ENCODE data around the gene MAPK8IP2. TPM values are rescaled to one million over a fixed set of nuclear protein-coding genes. Genes with fewer than 3 reads are reported as not detected.

Gene MAPK8IP2
- total RNA-seq, 4 donors from 2014 or later: 1.3 to 2.9 (median 1.7) TPM

DNA sequence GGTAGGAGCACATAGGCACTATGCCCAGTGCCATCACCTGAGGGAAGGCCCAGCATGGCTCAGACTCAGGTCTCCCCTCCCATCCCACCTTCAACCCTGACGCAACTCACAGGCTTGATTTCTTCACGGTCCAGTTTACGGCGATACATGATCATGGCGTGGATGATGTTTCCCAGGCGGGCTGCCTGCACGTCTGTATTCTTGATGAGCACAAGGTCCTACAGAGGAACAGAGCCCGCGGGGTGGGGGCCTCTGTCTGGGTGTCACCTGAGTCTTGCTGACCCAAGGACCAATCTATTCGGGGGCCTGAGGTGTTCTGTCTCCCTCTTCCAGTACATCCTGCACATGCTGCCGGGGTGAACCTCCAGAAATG, 26.2 kb upstream of the MAPK8IP2 start:
- TF ChIP-seq POLR2A (IDR thresholded peaks at IDR 0.05): no peak
- TF ChIP-seq CTCF (IDR thresholded peaks at IDR 0.05): no peak
- 78 to 84% methylated on average over 6 to 10 of the region's 11 CpGs for WGBS, 2 donors
- Histone ChIP-seq H3K4me1 (peaks cover 3 to 15% (median 8%) of the 10 kb centered on the region in 3 donors), H3K9me3 (no peaks in the 10 kb centered on the region), H3K27ac (no peak overlapping the region), H3K4me3 (no peak overlapping the region), H3K27me3 (no peaks in the 10 kb centered on the region), H3K36me3 (peaks cover 6 to 74% (median 6%) of the 10 kb centered on the region in 3 donors)
- intact Hi-C loops (cut with DNase I): no loop called here
- no peak for DNase-seq

DNA sequence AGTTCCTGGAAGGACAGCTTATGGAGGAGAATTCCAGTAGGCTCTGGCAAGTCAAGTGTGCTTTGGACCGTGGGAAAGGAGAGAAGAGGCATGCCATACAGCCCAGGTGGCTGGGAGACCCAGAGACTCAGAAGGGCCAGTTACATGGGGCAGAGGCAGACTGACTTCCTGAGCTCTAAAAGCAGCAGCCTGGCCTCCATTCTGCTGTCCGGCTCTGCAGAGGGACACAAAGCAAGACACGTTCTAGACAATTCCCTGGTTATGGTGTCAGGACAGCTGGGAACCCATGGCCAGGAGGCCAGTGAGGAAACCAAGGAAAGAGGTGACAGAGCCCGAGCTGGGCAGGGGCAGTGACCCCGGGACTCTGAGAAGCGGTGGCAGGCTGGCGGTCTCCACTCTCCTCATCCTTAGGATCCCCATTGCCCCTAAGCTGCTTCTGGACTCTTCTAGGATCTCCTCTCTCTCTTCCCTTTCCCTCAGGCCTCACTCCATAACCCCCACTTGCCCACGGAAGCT, 25.1 kb upstream of the MAPK8IP2 start:
- TF ChIP-seq CTCF (IDR thresholded peaks at IDR 0.05): no peak
- TF ChIP-seq POLR2A (IDR thresholded peaks at IDR 0.05): no peak
- no peak for DNase-seq
- peaks cover 3 to 17% (median 8%) of the 10 kb centered on the region in 3 donors for H3K4me1 ChIP-seq

GRCh38 chr22:50576070-50576469, 24.5 kb upstream of the MAPK8IP2 start:
- no peak for DNase-seq
- H3K27ac ChIP-seq: no peak overlapping the region
- H3K4me3 ChIP-seq: no peak overlapping the region
- no peaks in the 10 kb centered on the region for H3K9me3 ChIP-seq
- H3K4me1 ChIP-seq: peaks cover 4 to 19% (median 8%) of the 10 kb centered on the region in 3 donors
- peaks cover 0 to 74% (median 3%) of the 10 kb centered on the region in 3 donors for H3K36me3 ChIP-seq
- intact Hi-C loops (cut with DNase I): no loop called here
- TF ChIP-seq POLR2A (IDR thresholded peaks at IDR 0.05) (no peak), CTCF (IDR thresholded peaks at IDR 0.05) (peak in 3 of 6 experiments; percentile 5 to 21 (median 9))
- 68 to 72% methylated on average over 4 to 5 of the region's 5 CpGs for WGBS, 2 donors
- H3K27me3 ChIP-seq: no peaks in the 10 kb centered on the region

More for the DNA sequence above, 25.1 kb upstream of the MAPK8IP2 start:
- Histone ChIP-seq H3K36me3 (peaks cover 0 to 74% (median 5%) of the 10 kb centered on the region in 3 donors), H3K27me3 (no peaks in the 10 kb centered on the region), H3K9me3 (no peaks in the 10 kb centered on the region), H3K4me3 (no peak overlapping the region), H3K27ac (no peak overlapping the region)
- intact Hi-C loops (cut with DNase I): no loop called here
- WGBS, 2 donors: 89 to 96% methylated on average over 7 of the region's 8 CpGs

DNA sequence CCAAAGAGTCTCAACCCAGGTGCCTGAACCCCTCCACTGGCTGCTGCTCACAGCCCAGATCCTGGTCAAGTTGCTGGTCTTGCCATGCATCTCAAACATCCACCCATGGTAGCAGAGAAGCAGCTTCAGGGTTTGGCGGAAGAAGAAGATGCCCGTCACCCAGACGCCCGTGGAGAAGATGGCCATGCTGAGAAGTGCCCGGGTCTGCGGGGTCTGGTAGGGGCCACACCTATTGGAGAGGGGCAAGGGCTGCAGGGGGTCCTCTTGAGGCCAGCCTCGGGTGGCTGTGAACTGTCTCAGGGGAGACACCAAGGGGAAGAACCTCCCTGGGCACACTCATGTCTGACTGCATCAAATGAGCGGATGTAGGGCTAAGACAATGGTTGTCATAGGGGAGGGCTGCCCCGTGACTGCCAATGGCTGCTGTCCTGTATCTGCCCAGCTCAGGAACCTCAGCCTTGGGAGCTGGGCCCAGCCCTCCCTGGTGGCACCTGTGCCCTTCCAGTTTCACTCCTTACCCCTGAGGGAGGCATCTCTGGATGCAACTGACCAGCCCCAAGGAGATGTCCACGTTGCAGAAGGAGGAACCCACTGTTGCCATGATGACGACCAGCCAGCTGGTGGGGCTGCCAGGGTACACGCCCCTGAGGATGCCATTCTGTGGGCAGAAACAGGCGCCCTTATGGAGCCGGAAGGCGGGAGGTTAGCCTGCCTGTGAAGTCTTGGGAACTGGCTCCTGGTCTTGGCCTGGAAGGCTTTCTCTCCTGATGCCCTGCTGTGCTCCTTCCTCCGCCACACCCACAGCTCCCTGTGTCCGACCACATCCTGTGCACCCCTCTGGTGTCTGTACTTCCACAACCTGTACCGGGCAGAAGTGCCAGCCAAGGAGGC, 23.5 kb upstream of the MAPK8IP2 start:
- Histone ChIP-seq H3K36me3 (peaks cover 0 to 67% (median 6%) of the 10 kb centered on the region in 3 donors), H3K9me3 (no peaks in the 10 kb centered on the region), H3K4me3 (no peak overlapping the region), H3K4me1 (peaks cover 13 to 29% (median 17%) of the 10 kb centered on the region in 3 donors), H3K27ac (no peak overlapping the region), H3K27me3 (no peaks in the 10 kb centered on the region)
- intact Hi-C loops (cut with DNase I): no loop called here
- TF ChIP-seq CTCF (IDR thresholded peaks at IDR 0.05) (no peak), POLR2A (IDR thresholded peaks at IDR 0.05) (no peak)
- DNase-seq: no peak
- 78 to 81% methylated on average over 11 to 17 of the region's 18 CpGs for WGBS, 2 donors

DNA sequence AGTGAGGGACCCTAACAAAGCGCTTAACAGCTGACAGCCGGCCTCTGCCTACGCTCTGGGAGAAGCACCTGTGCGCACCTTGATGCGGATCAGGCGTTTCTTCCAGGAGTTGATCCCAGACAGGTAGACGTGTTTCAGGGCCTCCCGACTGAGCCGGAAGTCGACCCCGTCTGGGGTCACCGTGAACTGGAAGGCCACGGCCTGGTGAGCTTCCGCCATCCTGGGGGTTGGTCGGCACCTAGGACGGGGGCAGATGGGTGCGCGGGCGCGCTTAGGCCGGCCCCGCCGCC, 23.0 kb upstream of the MAPK8IP2 start:
- intact Hi-C loops (cut with DNase I): no loop called here
- H3K27ac ChIP-seq: no peak overlapping the region
- no peaks in the 10 kb centered on the region for H3K9me3 ChIP-seq
- TF ChIP-seq CTCF (IDR thresholded peaks at IDR 0.05): no peak
- TF ChIP-seq POLR2A (IDR thresholded peaks at IDR 0.05): no peak
- H3K4me3 ChIP-seq: peak overlapping the region in 1 of 4 donors; percentile 53
- no peaks in the 10 kb centered on the region for H3K27me3 ChIP-seq
- WGBS, 2 donors: 0% methylated on average over 1 of the region's 23 CpGs; no CpG with 5 or more reads in 1 of the 2 donors
- peaks cover 13 to 30% (median 17%) of the 10 kb centered on the region in 3 donors for H3K4me1 ChIP-seq
- peaks cover 0 to 62% (median 6%) of the 10 kb centered on the region in 3 donors for H3K36me3 ChIP-seq
- no peak for DNase-seq

Data from esophagus squamous epithelium (tissue), 5 donors.